Peyer's patch (tissue), 4 donors: ENCODE results near the gene IFNG.

Experiments
- CTCF ChIP-seq, 6 experiments: fragments of 450-650 bp in 4 of 6; fragments of 200-600 bp in 2 of 6; sonication (generic) in 1 of 6; IDR thresholded peaks; one replicate each; pipeline ENCODE4 v1.5.1; 2017 to 2019; ENCODE audit warnings: antibody characterized with exemption in 6 of 6, mild to moderate bottlenecking in 3 of 6, moderate library complexity in 1 of 6
- POLR2A ChIP-seq, 2 donors: fragments of 450-650 bp; IDR thresholded peaks; one replicate each; pipeline ENCODE4 v1.5.1; 2017; ENCODE audit warnings: antibody characterized with exemption in 2 of 2, mild to moderate bottlenecking in 2 of 2, moderate library complexity in 2 of 2

DNA sequence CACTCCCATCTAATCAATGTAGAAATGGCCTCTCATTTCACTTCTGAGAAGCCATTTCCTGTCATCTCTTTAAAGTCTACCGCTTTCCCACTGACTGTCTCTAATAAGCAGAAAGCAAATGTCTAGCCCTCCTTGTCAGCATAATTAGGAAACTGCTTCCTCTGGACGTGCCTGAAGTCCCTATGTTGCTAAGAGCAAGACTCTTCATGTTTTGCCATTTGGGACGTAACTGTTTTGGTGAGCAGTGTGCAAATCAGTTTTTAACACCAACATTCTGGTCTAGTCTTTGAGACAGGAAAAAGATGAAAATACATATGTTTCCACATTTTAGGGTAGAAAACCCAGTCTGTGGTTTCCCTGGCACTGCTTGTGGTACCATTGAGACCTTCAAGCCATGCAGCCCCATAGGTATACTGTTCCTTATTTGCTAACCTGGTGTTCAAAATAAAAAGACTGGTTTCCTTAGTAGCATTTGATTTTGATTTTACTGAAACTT is 22.2 kb downstream of the IFNG start:
- no peak for TF ChIP-seq CTCF (IDR thresholded peaks at IDR 0.05)
- no peak for TF ChIP-seq POLR2A (IDR thresholded peaks at IDR 0.05)
